Measurements from ENCODE around the gene IL1RAPL1. TPM values are rescaled to one million over a fixed set of nuclear protein-coding genes. Genes with fewer than 3 reads are reported as not detected.

Gene IL1RAPL1
- total RNA-seq, 1 donor from 2014 or later: not detected

DNA sequence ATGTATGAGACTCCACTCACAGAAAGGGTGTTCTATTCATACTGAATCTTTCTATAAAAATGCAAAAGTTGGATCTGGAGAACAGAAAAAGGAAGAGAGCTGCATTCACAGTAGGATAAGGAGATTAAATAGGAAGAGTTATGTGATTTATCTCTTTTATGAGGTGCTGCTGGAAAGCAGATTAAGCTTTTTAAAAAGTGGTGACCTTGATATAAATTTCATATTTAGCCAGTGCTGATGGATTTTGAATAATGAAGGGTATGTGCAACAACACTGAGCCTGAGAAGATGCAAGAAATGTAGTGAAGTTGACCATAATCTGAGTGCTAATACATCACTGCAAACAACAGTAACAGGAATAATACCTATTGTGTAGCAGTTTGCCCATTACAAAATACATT lies 795.6 kb downstream of the IL1RAPL1 start:
- DNase-seq (ENCODE audit: low read depth): no peak
- no peak overlapping the region for H3K4me3 ChIP-seq (ENCODE audit: low read depth, low read length)
- TF ChIP-seq, protein P1, sequence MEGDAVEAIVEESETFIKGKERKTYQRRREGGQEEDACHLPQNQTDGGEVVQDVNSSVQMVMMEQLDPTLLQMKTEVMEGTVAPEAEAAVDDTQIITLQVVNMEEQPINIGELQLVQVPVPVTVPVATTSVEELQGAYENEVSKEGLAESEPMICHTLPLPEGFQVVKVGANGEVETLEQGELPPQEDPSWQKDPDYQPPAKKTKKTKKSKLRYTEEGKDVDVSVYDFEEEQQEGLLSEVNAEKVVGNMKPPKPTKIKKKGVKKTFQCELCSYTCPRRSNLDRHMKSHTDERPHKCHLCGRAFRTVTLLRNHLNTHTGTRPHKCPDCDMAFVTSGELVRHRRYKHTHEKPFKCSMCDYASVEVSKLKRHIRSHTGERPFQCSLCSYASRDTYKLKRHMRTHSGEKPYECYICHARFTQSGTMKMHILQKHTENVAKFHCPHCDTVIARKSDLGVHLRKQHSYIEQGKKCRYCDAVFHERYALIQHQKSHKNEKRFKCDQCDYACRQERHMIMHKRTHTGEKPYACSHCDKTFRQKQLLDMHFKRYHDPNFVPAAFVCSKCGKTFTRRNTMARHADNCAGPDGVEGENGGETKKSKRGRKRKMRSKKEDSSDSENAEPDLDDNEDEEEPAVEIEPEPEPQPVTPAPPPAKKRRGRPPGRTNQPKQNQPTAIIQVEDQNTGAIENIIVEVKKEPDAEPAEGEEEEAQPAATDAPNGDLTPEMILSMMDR (conservative IDR thresholded peaks at IDR 0.05; ENCODE audit: low read depth, low read length): no peak

DNA sequence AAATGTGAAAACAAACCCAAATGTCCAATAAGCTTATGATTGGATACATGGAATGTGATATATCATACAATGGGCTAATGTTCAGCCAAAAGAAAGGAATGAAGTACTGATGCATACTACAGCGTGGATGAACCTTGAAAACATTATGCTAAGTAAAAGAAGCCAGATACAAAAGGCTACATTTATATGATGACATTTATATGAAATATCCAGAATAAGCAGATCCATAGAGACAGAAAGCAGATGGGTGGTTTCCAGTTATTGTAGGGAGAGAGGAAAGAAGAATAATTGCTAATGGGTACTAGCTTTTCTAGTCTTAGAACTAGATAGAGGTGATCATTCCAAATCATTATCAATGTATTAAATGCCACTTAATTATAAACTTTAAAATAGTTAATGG lies 801.3 kb downstream of the IL1RAPL1 start:
- no peak overlapping the region for H3K4me3 ChIP-seq (ENCODE audit: low read depth, low read length)
- no peak for DNase-seq (ENCODE audit: low read depth)
- TF ChIP-seq, protein P1 (conservative IDR thresholded peaks at IDR 0.05; ENCODE audit: low read depth, low read length): no peak

DNA sequence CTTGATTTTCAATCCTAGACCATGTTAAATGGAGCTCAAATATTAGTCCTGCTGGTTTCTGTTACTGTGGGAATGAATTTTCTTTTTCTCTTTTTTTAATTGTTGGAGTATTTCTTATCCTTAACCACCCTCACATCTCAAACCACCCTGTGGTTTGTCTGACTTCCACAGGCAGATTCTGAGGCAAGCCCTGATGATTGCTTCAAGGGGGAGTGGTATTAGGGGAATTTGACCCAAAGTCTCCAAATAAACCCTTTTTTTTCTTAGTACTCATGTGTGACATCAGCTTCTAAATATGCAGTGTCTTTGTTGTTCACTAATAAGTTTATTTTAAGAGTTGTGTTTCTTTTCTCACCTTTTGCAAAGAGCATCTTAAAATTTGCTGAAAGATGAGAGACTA lies 810.3 kb downstream of the IL1RAPL1 start:
- TF ChIP-seq, protein P1 (conservative IDR thresholded peaks at IDR 0.05; ENCODE audit: low read depth, low read length): no peak
- DNase-seq (ENCODE audit: low read depth): no peak
- no peak overlapping the region for H3K4me3 ChIP-seq (ENCODE audit: low read depth, low read length)

DNA sequence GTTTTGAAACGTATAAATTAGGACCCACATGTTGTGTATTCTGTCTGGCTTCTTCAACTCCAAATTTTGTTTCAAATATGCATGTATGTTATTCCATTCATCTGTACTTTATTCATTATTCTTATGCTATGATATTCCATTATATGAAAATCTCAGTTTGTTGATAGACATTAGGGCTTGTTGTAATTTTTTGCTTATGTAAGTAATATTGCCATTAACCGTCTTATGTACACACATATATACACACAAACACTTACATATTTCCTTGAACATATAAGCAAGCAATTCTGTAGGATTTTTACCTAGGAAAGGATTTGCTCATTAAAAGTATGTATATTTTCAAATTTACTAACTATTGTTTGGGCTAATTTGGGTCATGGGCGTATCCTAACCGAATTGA lies 820.1 kb downstream of the IL1RAPL1 start:
- no peak overlapping the region for H3K4me3 ChIP-seq (ENCODE audit: low read depth, low read length)
- TF ChIP-seq, protein P1 (conservative IDR thresholded peaks at IDR 0.05; ENCODE audit: low read depth, low read length): no peak
- no peak for DNase-seq (ENCODE audit: low read depth)

DNA sequence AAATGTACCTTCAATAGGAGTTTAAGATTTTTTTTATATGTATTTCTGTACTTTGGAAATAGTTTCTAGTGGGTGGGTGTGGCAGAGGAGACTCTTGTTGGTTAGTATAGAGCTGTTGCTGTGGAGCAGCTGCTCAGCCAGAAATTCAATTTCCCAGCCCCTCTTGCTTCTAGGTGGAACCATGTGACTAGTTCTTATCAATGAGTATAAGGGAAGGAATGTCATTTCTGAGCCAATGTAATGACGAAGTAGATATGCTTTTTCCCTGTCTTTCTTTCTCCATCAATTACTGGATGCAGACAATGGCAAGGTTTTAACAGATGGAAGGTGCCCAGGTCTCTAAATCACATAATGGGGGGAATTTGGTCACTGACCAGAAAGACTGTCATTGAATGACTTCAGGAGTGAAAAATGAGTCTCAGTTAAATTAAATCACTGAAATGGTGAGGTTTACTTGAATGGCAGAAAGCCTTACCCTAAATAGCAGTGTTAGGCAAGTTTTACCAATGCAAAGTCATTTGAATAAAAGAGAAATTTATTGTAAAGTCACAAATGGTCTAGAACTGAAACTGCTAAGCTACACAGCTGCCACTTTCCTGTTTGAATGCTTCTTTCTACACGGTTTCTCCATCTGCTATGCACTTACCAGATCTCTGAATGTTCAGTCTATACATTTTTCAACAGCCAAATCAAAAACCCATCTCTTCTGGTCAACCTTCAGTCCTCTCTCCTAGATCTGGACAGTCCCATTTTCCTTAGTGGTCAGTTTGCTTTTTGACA lies 832.7 kb downstream of the IL1RAPL1 start:
- TF ChIP-seq, protein P1 (conservative IDR thresholded peaks at IDR 0.05; ENCODE audit: low read depth, low read length): no peak
- no peak for DNase-seq (ENCODE audit: low read depth)
- no peak overlapping the region for H3K4me3 ChIP-seq (ENCODE audit: low read depth, low read length)

DNA sequence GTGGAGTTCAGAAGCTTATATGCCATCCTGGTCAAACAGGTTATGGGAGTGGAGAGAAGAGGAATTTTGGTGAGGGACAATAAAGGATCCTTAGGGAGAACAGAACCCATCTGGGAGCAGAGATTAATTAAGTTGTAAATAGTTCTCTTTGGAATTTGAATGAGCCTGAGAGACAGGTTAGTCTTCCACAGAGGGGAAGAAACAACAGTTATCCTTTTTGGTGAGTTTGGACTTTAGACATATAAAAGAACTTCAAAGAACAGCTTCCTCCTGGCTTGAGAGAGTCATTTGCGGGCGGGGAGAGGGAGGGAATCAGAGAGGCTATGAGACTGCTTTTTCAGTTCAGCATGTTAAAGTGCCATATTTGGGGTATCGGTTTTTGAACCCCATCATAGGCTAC lies 834.8 kb downstream of the IL1RAPL1 start:
- TF ChIP-seq, protein P1 (conservative IDR thresholded peaks at IDR 0.05; ENCODE audit: low read depth, low read length): no peak
- no peak for DNase-seq (ENCODE audit: low read depth)
- no peak overlapping the region for H3K4me3 ChIP-seq (ENCODE audit: low read depth, low read length)

DNA sequence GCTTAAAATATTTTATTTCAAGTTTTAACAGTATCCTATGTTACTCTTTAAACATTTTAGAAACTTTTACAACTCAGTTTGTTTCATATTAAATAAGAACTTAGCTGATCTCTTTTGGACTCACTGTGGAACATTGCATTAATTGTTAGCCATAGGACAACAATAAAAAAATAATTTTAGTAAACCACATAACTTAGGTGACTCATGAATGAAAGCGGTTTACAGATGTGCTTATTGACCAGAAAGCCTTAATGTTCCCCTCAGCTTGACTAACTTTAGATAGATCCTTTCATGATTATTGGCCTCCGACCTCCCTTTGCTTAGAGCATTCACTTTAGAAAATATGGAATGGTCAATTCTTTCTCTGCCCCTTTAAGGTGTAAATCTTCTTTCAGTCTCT lies 844.6 kb downstream of the IL1RAPL1 start:
- no peak for DNase-seq (ENCODE audit: low read depth)
- TF ChIP-seq, protein P1 (conservative IDR thresholded peaks at IDR 0.05; ENCODE audit: low read depth, low read length): no peak
- no peak overlapping the region for H3K4me3 ChIP-seq (ENCODE audit: low read depth, low read length)

Measured in epithelial cell of proximal tubule (primary cell).